T-helper 17 cell (primary cell): ENCODE measurements around the gene VAV1. TPM values are rescaled to one million over a fixed set of nuclear protein-coding genes. Genes with fewer than 3 reads are reported as not detected.
"Not testable (repeated sequence)": the region's sequence is repeated elsewhere in the genome, so short reads cannot be mapped to it uniquely, and the experiment has no call there.

Experiments
- ATAC-seq: fragments of 150-1000 bp; cut with Tn5 transposase; 2 replicates; pipeline ENCODE4 v1.10.0; 2021; ENCODE audit warnings: mild to moderate bottlenecking, moderate library complexity
- DNase-seq, 3 donors: peaks; one replicate each; pipeline versions ENCODE4 v3.0.0 to v3.0.0-alpha.2; 2020 to 2021
- H3K9me3 ChIP-seq: one replicate; pipeline ENCODE4 v1.7.0; 2013; ENCODE audit warnings: low read length, mild to moderate bottlenecking; ENCODE audit not compliant: control insufficient read depth, poor library complexity, severe bottlenecking
- H3K27ac Mint-ChIP-seq: one replicate; pipeline ENCODE4 v1.8.0; 2022; ENCODE audit warnings: mild to moderate bottlenecking, moderate library complexity, mixed read lengths
- H3K27me3 Mint-ChIP-seq: one replicate; pipeline ENCODE4 v1.8.0; 2022; ENCODE audit warnings: mixed read lengths
- H3K36me3 Mint-ChIP-seq: one replicate; pipeline ENCODE4 v1.8.0; 2022; ENCODE audit warnings: low read depth, mixed read lengths
- H3K4me1 Mint-ChIP-seq: one replicate; pipeline ENCODE4 v1.8.0; 2022; ENCODE audit warnings: mild to moderate bottlenecking, mixed read lengths
- H3K4me3 Mint-ChIP-seq: one replicate; pipeline ENCODE4 v1.8.0; 2022; ENCODE audit warnings: mild to moderate bottlenecking, moderate library complexity, mixed read lengths
- total RNA-seq, 4 donors: library from RNA in 2 of 4; stranded (reverse) in 2 of 4; gene quantifications; one replicate each; pipeline ENCODE4 v1.2.3 and lab custom pipeline; 2022 to 2026

Gene VAV1
- total RNA-seq, 2 donors from 2014 or later: 83.0 to 92.0 TPM

GRCh38 chr19:6773323-6773931 lies 919 bp downstream of the VAV1 start:
- no peaks in the 10 kb centered on the region for H3K27me3 Mint-ChIP-seq
- peak overlapping the region; percentile 93 for H3K4me3 Mint-ChIP-seq
- peak in 2 of 3 donors; percentile 32 to 34 for DNase-seq
- no peaks in the 10 kb centered on the region for H3K9me3 ChIP-seq
- peaks cover 48% of the 10 kb centered on the region for H3K4me1 Mint-ChIP-seq
- H3K36me3 Mint-ChIP-seq: peaks cover 10% of the 10 kb centered on the region
- H3K27ac Mint-ChIP-seq: peak overlapping the region; percentile 97
- ATAC-seq: peak; percentile 34

- ATAC-seq: no peak
- H3K36me3 Mint-ChIP-seq: peaks cover 10% of the 10 kb centered on the region
- H3K4me3 Mint-ChIP-seq: peak overlapping the region; percentile 80
- H3K27me3 Mint-ChIP-seq: no peaks in the 10 kb centered on the region
- no peaks in the 10 kb centered on the region for H3K9me3 ChIP-seq
- DNase-seq: no peak
- peak overlapping the region; percentile 51 for H3K27ac Mint-ChIP-seq
- peaks cover 49% of the 10 kb centered on the region for H3K4me1 Mint-ChIP-seq
Measured at GRCh38 chr19:6774821-6775707, 2.6 kb downstream of the VAV1 start.

GRCh38 chr19:6776045-6776444 lies 3.5 kb downstream of the VAV1 start:
- peaks cover 46% of the 10 kb centered on the region for H3K4me1 Mint-ChIP-seq
- H3K36me3 Mint-ChIP-seq, H3K9me3 ChIP-seq, H3K27me3 Mint-ChIP-seq, DNase-seq, H3K4me3 Mint-ChIP-seq, ATAC-seq: not testable (repeated sequence)
- H3K27ac Mint-ChIP-seq: peak overlapping the region; percentile 51

- Mint-ChIP-seq H3K27me3 (no peaks in the 10 kb centered on the region), H3K27ac (no peak overlapping the region), H3K36me3 (peaks cover 10% of the 10 kb centered on the region), H3K4me3 (no peak overlapping the region), H3K4me1 (peaks cover 51% of the 10 kb centered on the region)
- no peaks in the 10 kb centered on the region for H3K9me3 ChIP-seq
- ATAC-seq (no peak), DNase-seq (no peak)
Measured at GRCh38 chr19:6776999-6777398, 4.5 kb downstream of the VAV1 start.

GRCh38 chr19:6777434-6777833 lies 4.9 kb downstream of the VAV1 start:
- peak overlapping the region; percentile 82 for H3K27ac Mint-ChIP-seq
- peaks cover 47% of the 10 kb centered on the region for H3K4me1 Mint-ChIP-seq

GRCh38 chr19:6778386-6778785 lies 5.9 kb downstream of the VAV1 start:
- peaks cover 46% of the 10 kb centered on the region for H3K4me1 Mint-ChIP-seq

More at GRCh38 chr19:6777434-6777833, 4.9 kb downstream of the VAV1 start:
- H3K27me3 Mint-ChIP-seq: no peaks in the 10 kb centered on the region
- H3K9me3 ChIP-seq: no peaks in the 10 kb centered on the region
- no peak overlapping the region for H3K4me3 Mint-ChIP-seq
- DNase-seq (no peak), ATAC-seq (no peak)
- peaks cover 10% of the 10 kb centered on the region for H3K36me3 Mint-ChIP-seq

GRCh38 chr19:6779206-6779605 lies 6.7 kb downstream of the VAV1 start:
- DNase-seq (no peak), ATAC-seq (no peak)
- Mint-ChIP-seq H3K36me3 (peaks cover 10% of the 10 kb centered on the region), H3K4me3 (no peak overlapping the region), H3K27me3 (no peaks in the 10 kb centered on the region), H3K27ac (peak overlapping the region; percentile 82), H3K4me1 (peaks cover 44% of the 10 kb centered on the region)
- H3K9me3 ChIP-seq: no peaks in the 10 kb centered on the region

More at GRCh38 chr19:6778386-6778785, 5.9 kb downstream of the VAV1 start:
- Mint-ChIP-seq H3K27ac (peak overlapping the region; percentile 82), H3K27me3 (no peaks in the 10 kb centered on the region), H3K4me3 (peak overlapping the region; percentile 31), H3K36me3 (peaks cover 10% of the 10 kb centered on the region)
- ATAC-seq (no peak), DNase-seq (no peak)
- no peaks in the 10 kb centered on the region for H3K9me3 ChIP-seq

GRCh38 chr19:6787393-6787792 lies 14.9 kb downstream of the VAV1 start:
- no peaks in the 10 kb centered on the region for H3K9me3 ChIP-seq
- Mint-ChIP-seq H3K4me3 (no peak overlapping the region), H3K4me1 (peaks cover 31% of the 10 kb centered on the region), H3K36me3 (peaks cover 14% of the 10 kb centered on the region), H3K27ac (peak overlapping the region; percentile 80), H3K27me3 (no peaks in the 10 kb centered on the region)
- no peak for DNase-seq
- ATAC-seq: no peak

GRCh38 chr19:6788896-6789295 lies 16.4 kb downstream of the VAV1 start:
- H3K9me3 ChIP-seq: no peaks in the 10 kb centered on the region
- peaks cover 14% of the 10 kb centered on the region for H3K36me3 Mint-ChIP-seq
- no peak overlapping the region for H3K4me3 Mint-ChIP-seq
- peaks cover 37% of the 10 kb centered on the region for H3K4me1 Mint-ChIP-seq
- ATAC-seq (no peak), DNase-seq (no peak)
- H3K27me3 Mint-ChIP-seq: no peaks in the 10 kb centered on the region
- H3K27ac Mint-ChIP-seq: peak overlapping the region; percentile 66

- Mint-ChIP-seq H3K4me1 (peaks cover 29% of the 10 kb centered on the region), H3K27ac (peak overlapping the region; percentile 66), H3K4me3 (peak overlapping the region; percentile 52), H3K36me3 (peaks cover 9% of the 10 kb centered on the region), H3K27me3 (no peaks in the 10 kb centered on the region)
- H3K9me3 ChIP-seq: no peaks in the 10 kb centered on the region
- ATAC-seq (peak; percentile 25), DNase-seq (no peak)
Measured at GRCh38 chr19:6790194-6791128, 18.0 kb downstream of the VAV1 start.

- no peak overlapping the region for H3K4me3 Mint-ChIP-seq
- peaks cover 8% of the 10 kb centered on the region for H3K36me3 Mint-ChIP-seq
- DNase-seq (no peak), ATAC-seq (no peak)
- H3K27me3 Mint-ChIP-seq: no peaks in the 10 kb centered on the region
- H3K9me3 ChIP-seq: no peaks in the 10 kb centered on the region
- H3K4me1 Mint-ChIP-seq: peaks cover 32% of the 10 kb centered on the region
- peak overlapping the region; percentile 66 for H3K27ac Mint-ChIP-seq
Measured at GRCh38 chr19:6791237-6791636, 18.7 kb downstream of the VAV1 start.

- Mint-ChIP-seq H3K27me3 (no peaks in the 10 kb centered on the region), H3K36me3 (peaks cover 12% of the 10 kb centered on the region), H3K4me3 (peak overlapping the region; percentile 15), H3K4me1 (peaks cover 35% of the 10 kb centered on the region), H3K27ac (peak overlapping the region; percentile 66)
- no peak for DNase-seq
- no peaks in the 10 kb centered on the region for H3K9me3 ChIP-seq
- peak; percentile 28 for ATAC-seq
Measured at GRCh38 chr19:6793411-6793810, 20.9 kb downstream of the VAV1 start.

GRCh38 chr19:6793973-6794372 lies 21.5 kb downstream of the VAV1 start:
- no peak overlapping the region for H3K4me3 Mint-ChIP-seq
- H3K36me3 Mint-ChIP-seq: peaks cover 12% of the 10 kb centered on the region
- no peaks in the 10 kb centered on the region for H3K9me3 ChIP-seq
- no peak for ATAC-seq
- peaks cover 38% of the 10 kb centered on the region for H3K4me1 Mint-ChIP-seq
- no peaks in the 10 kb centered on the region for H3K27me3 Mint-ChIP-seq
- H3K27ac Mint-ChIP-seq: peak overlapping the region; percentile 1
- DNase-seq: no peak
